Measurements from ENCODE around the gene OXSM. TPM values are rescaled to one million over a fixed set of nuclear protein-coding genes. Genes with fewer than 3 reads are reported as not detected.

OXSM gene
- total RNA-seq, 4 donors from 2014 or later: 7.2 to 192 (median 14.0) TPM

GRCh38 chr3:25818335-25818734 is 28.4 kb downstream of the OXSM start:
- no peak overlapping the region for H3K4me3 ChIP-seq
- TF ChIP-seq CTCF (IDR thresholded peaks at IDR 0.05): no peak
- TF ChIP-seq POLR2A (IDR thresholded peaks at IDR 0.05): no peak
- no peaks in the 10 kb centered on the region for H3K9me3 ChIP-seq
- no peaks in the 10 kb centered on the region for H3K4me1 ChIP-seq
- no peaks in the 10 kb centered on the region for H3K27me3 ChIP-seq
- no peak for DNase-seq
- no peaks in the 10 kb centered on the region for H3K36me3 ChIP-seq
- no peak overlapping the region for H3K27ac ChIP-seq

DNA sequence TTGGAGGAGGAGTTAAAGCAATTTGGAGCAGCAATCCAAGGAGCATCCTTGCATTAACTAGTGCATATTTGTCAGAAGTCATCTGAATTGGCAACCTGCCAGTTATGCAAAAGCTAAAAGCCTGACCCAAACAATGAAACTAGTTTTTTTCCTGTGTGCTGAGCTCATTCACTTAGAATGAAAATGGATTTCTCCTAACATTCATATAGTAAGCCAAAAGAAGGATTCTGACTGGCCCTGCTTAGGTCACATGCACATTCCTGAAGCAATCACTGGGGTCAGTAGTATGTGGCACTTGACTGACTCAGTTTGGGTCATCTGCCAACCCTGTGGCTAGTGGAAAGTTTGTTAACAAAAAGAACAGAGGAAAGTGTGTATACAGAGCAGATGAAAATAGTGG is 30.5 kb downstream of the OXSM start:
- TF ChIP-seq CTCF (IDR thresholded peaks at IDR 0.05) (no peak), POLR2A (IDR thresholded peaks at IDR 0.05) (no peak)
- Histone ChIP-seq H3K4me3 (no peak overlapping the region), H3K27ac (no peak overlapping the region), H3K36me3 (no peaks in the 10 kb centered on the region), H3K9me3 (no peaks in the 10 kb centered on the region), H3K27me3 (no peaks in the 10 kb centered on the region), H3K4me1 (no peaks in the 10 kb centered on the region)
- no peak for DNase-seq

DNA sequence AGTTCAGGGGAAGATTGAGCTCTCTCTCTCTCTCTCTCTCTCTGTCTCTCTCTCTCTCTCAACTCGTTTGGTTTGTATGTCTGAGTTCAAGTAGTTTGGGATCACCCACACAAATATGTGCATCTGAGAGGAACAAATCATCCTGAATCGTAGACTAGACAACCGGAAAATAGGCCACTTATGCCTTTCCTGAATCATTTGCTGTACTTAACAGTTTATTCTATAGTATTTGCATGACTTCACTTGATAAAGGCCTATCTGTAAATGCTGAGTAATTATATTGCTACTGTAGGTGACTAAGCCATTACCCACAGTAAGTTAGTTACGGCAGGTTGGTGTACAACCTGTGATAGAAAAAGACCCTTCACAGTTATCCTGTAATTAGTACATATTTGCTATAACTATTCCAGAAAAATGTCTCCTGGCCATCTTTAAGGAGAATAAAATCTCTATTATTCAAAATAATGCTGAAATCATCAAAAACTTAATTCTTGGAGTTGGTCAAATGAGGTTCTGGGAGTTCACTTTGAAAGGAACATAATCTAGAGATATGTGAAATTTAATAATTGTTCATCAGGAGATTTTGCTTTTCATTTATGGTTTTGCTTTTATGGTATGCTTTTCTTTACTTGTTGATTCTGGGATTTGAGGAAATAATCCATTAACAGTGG is 31.1 kb downstream of the OXSM start:
- no peak for DNase-seq
- Histone ChIP-seq H3K4me1 (no peaks in the 10 kb centered on the region), H3K36me3 (no peaks in the 10 kb centered on the region), H3K27ac (no peak overlapping the region), H3K4me3 (no peak overlapping the region), H3K9me3 (no peaks in the 10 kb centered on the region), H3K27me3 (no peaks in the 10 kb centered on the region)
- TF ChIP-seq POLR2A (IDR thresholded peaks at IDR 0.05) (no peak), CTCF (IDR thresholded peaks at IDR 0.05) (no peak)

- Histone ChIP-seq H3K36me3 (no peaks in the 10 kb centered on the region), H3K27me3 (no peaks in the 10 kb centered on the region), H3K9me3 (no peaks in the 10 kb centered on the region), H3K27ac (no peak overlapping the region), H3K4me1 (no peaks in the 10 kb centered on the region), H3K4me3 (no peak overlapping the region)
- no peak for TF ChIP-seq POLR2A (IDR thresholded peaks at IDR 0.05)
- TF ChIP-seq CTCF (IDR thresholded peaks at IDR 0.05): no peak
- DNase-seq: no peak
These were observed 32.1 kb downstream of the OXSM start for GRCh38 chr3:25821746-25822573.

GRCh38 chr3:25823314-25823713 is 33.4 kb downstream of the OXSM start:
- Histone ChIP-seq H3K4me3 (no peak overlapping the region), H3K9me3 (no peaks in the 10 kb centered on the region), H3K36me3 (no peaks in the 10 kb centered on the region), H3K27me3 (no peaks in the 10 kb centered on the region), H3K4me1 (no peaks in the 10 kb centered on the region), H3K27ac (no peak overlapping the region)
- DNase-seq: no peak
- TF ChIP-seq CTCF (IDR thresholded peaks at IDR 0.05): no peak
- no peak for TF ChIP-seq POLR2A (IDR thresholded peaks at IDR 0.05)
